ENCODE results near the gene ZNF654.

DNA sequence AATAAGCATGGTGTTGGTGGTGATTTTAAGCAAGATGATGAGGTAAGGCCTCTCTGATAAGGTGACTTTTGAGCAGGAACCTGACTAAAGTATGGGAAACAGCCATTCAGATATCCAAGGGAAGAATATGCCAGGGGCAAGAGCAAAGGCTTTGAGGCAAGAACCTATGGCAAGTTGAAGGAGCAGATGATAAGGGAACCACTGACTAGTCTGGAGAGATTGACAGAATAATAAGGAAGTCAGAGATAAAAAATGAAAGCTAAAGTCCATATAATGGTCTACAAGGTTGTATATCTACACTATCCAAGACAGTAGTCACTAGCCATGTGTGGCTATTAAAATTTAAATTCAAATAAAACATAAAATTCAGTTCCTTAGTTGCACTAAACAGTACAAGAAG is 88.2 kb downstream of the ZNF654 start:
- TF ChIP-seq POLR2AphosphoS5 (IDR thresholded peaks at IDR 0.05; ENCODE audit: low read depth, low read length) = no peak
- TF ChIP-seq PAX5 (IDR thresholded peaks at IDR 0.05; ENCODE audit: insufficient read depth, low read length, severe bottlenecking) = no peak
- no peak for TF ChIP-seq SPI1 (IDR thresholded peaks at IDR 0.05; ENCODE audit: low read depth, low read length)
- TF ChIP-seq POLR2A (IDR thresholded peaks at IDR 0.05; ENCODE audit: low read depth, low read length) = no peak
- no peak for TF ChIP-seq TAF1 (IDR thresholded peaks at IDR 0.05; ENCODE audit: low read depth, low read length)

Data from GM12891 (cell line).